WERI-Rb-1 (cell line): ENCODE results near the gene CD226.

Source experiments
- DNase-seq: peaks from one replicate; pipeline ENCODE4 v3.0.0-alpha.2; 2020
- H3K27ac ChIP-seq: fragments of 250-450 bp; sonication (Bioruptor Pico); 2 replicates; pipeline ENCODE4 v1.5.1; 2020; ENCODE audit warnings: mild to moderate bottlenecking, moderate library complexity
- H3K27me3 ChIP-seq: fragments of 250-450 bp; sonication (Bioruptor Pico); 2 replicates; pipeline ENCODE4 v1.5.1; 2021; ENCODE audit warnings: mild to moderate bottlenecking, low read depth, moderate library complexity; ENCODE audit not compliant: insufficient read depth, severe bottlenecking
- H3K36me3 ChIP-seq: fragments of 250-450 bp; sonication (Bioruptor Pico); 2 replicates; pipeline ENCODE4 v1.5.1; 2020; ENCODE audit warnings: mild to moderate bottlenecking, moderate library complexity
- H3K4me3 ChIP-seq: 2 replicates; pipeline ENCODE4 v1.5.1; 2011; ENCODE audit warnings: low read depth, mild to moderate bottlenecking, control low read depth, low read length
- H3K9me3 ChIP-seq: fragments of 250-450 bp; sonication (Bioruptor Pico); 2 replicates; pipeline ENCODE4 v1.5.1; 2021; ENCODE audit warnings: mild to moderate bottlenecking, moderate library complexity; ENCODE audit not compliant: severe bottlenecking
- CTCF ChIP-seq: IDR thresholded peaks from 2 replicates; pipeline ENCODE4 v1.5.1; 2011; ENCODE audit warnings: low read depth, mild to moderate bottlenecking, control low read depth, inconsistent platforms, low read length

CD226 gene

DNA sequence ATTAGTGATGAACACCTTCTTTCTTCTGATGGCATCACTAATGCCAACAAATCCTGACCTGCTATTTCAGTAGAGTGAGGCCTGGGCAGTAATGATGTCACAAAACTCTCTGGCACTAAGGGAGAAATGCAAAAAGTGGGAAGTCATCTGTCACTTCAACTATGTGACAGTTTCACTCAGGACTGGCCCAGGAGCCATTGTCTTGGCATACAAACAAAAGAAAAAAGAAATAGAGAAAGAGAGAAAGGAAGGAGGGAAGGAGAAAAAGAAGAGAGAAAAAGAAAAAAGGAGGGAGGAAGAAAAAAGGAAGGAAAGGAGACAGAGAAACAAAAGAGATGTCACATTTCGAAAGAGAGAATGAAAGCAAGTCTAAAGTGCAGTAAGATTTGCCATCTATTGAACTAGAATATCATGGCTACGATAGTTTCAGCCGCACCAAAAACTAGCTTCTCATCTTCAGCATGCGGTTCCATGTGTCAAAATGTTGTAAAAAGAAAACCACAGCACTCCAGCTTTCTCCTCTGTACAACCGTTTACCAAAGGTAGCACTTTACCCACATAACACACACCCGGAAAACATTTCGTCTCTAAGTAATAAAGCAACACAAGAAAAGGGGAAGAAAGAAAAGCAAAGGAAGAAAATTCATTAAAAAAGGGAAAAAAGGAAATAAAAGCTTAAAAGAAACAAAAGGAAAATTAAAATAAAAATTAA lies 50.1 kb downstream of the CD226 start:
- TF ChIP-seq CTCF: no peak
- no peak overlapping the region for H3K4me3 ChIP-seq
- no peaks in the 10 kb centered on the region for H3K27me3 ChIP-seq
- H3K9me3 ChIP-seq: no peaks in the 10 kb centered on the region
- H3K36me3 ChIP-seq: no peaks in the 10 kb centered on the region
- DNase-seq: no peak
- H3K27ac ChIP-seq: no peak overlapping the region

DNA sequence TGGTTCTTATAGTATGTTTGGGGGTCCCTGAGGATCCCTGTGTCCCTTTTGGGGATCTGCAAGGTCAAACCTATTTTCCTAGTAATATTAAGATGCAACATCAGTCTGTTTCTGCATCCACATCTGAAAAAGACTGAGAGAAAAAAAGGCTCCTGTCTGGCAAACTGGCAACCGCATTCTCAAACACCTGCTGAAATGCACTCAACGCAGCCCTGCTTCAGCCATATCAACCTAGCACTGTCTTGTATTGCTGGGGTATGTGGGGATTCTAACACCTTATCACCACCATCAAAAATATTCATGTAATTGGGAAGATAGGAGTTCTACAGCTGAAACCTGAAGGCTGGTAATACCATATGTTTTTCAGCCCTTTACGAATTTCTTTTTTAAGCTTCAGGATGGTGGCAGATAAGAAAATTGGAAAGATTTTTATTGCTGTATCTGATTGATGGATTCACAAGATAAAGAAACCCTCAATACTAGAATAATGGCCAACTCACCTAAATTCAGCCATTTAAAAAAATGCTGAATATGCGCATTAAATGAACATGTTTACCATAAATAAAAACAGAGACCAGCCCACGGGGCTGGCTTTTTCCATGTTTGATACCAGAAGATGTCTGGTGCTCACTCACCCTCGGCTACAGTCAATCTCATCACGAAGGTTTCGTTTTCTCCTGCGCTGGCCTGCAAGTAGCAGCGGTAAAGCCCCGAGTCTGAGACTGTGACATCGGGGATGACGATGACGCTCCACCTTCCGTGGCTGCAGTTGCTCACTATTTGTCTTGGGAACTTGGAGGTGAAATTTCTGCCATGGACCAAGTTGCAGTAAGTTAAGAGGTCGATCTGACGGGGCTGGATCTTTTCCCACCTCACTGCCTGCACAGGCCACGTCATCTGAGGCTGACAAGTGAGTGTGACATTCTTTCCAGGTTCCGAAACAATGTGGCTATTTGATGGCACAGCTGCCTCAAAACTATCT lies 52.3 kb downstream of the CD226 start:
- no peak overlapping the region for H3K27ac ChIP-seq
- DNase-seq: no peak
- H3K36me3 ChIP-seq: no peaks in the 10 kb centered on the region
- no peaks in the 10 kb centered on the region for H3K9me3 ChIP-seq
- no peak for TF ChIP-seq CTCF
- no peaks in the 10 kb centered on the region for H3K27me3 ChIP-seq
- H3K4me3 ChIP-seq: no peak overlapping the region

GRCh38 chr18:69894467-69894866 lies 53.2 kb downstream of the CD226 start:
- no peaks in the 10 kb centered on the region for H3K9me3 ChIP-seq
- no peak for TF ChIP-seq CTCF
- H3K27me3 ChIP-seq: no peaks in the 10 kb centered on the region
- DNase-seq: no peak
- no peaks in the 10 kb centered on the region for H3K36me3 ChIP-seq
- H3K27ac ChIP-seq: no peak overlapping the region
- H3K4me3 ChIP-seq: no peak overlapping the region

GRCh38 chr18:69890558-69890957 lies 57.1 kb downstream of the CD226 start:
- H3K27me3 ChIP-seq: no peaks in the 10 kb centered on the region
- H3K4me3 ChIP-seq: no peak overlapping the region
- H3K36me3 ChIP-seq: no peaks in the 10 kb centered on the region
- H3K9me3 ChIP-seq: no peaks in the 10 kb centered on the region
- no peak overlapping the region for H3K27ac ChIP-seq
- TF ChIP-seq CTCF: no peak
- DNase-seq: no peak

- no peak overlapping the region for H3K27ac ChIP-seq
- no peak overlapping the region for H3K4me3 ChIP-seq
- no peaks in the 10 kb centered on the region for H3K36me3 ChIP-seq
- no peaks in the 10 kb centered on the region for H3K27me3 ChIP-seq
- H3K9me3 ChIP-seq: no peaks in the 10 kb centered on the region
- DNase-seq: no peak
- no peak for TF ChIP-seq CTCF
Observed at GRCh38 chr18:69889009-69889408, 58.7 kb downstream of the CD226 start.
